ENCODE data around the gene MGMT.

The MGMT gene

DNA sequence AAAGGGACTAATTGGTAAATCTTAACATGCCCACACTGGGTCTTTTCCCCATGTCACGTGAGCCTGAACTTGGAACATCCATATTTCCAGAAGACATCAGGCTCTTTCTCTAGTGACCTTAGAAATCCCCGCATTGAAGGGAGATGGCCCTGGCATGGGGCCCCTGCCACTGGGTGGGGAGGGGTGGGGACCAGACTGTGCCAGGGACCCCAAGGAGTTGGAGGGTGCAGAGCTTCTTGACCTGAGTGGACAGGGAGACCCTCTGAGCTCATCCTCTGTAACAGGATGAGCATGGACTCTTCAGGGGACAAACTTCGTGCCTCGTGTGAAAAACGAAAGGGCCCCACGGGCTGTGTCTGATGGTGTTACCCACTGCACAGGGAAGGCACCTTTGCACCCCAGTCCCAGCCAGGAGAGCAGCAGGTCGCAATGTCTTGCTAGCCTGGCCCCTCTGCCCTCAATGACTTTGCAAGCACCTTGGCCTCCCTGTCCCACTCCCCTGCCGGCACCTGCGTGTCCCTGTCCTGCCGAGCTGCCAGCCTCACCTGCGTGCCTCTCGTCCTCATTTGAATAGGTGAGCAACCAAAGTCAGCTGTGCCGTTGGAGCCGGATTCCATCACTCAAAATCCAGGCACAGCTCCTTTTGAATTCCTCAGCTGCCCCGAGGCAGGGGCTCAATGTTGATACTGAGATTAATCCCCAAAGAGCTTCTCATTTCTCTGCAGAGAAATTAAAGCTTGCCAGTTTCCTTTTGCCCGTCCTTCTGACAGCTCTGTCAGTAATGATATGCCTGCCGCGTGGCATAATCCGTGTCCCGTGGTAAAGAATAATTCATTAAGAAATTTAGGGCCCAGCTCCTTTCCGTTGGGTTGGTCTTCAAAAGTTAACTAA lies 262.1 kb downstream of the MGMT start:
- Histone ChIP-seq H3K4me1 (ENCODE audit: control insufficient read depth, insufficient read depth, low read length, unreplicated experiment) (no peaks in the 10 kb centered on the region), H2AFZ (ENCODE audit: low read length, unreplicated experiment) (no peak overlapping the region)

DNA sequence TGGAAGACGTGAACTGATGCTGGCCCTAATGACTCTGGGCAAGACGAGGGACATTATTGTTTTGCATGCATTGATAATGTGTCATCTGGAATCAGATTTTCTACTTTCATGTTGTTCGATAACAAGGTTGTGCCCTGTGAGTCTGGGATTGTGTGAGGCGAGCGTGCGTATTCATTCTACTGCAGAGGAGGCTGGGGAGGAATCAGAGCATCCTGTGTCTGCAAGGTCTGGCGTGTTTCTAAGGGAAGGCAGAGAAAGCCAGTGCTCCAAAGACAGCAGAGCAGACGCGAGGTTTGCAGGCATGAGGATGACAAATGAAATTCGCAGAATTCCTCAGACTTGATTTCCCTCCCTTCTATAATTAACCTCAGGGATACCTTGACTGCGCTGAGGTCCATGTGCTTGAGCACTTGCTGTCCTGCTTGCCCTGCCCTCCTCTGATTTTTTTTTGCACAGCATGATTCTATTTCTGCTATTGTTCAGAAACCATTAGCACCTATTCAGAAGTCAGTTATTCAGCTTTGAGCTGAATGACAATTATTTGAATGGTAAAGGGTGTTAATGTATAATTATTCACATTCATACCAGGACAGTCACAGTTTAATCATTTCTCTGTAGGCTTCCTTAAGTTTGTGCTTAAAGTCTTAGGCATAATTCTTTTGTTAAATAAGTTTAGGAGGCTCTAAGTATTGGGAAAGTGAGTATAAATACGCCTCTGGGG lies 263.4 kb downstream of the MGMT start:
- no peak overlapping the region for H3K4me3 ChIP-seq (ENCODE audit: low read depth, low read length)
- H3K4me1 ChIP-seq (ENCODE audit: control insufficient read depth, insufficient read depth, low read length, unreplicated experiment), result no peaks in the 10 kb centered on the region
- no peaks in the 10 kb centered on the region for H3K79me2 ChIP-seq (ENCODE audit: control insufficient read depth, insufficient read depth, low read length, unreplicated experiment)
- H3K27me3 ChIP-seq (ENCODE audit: insufficient read depth, low read length), result no peaks in the 10 kb centered on the region
- no peak overlapping the region for H2AFZ ChIP-seq (ENCODE audit: low read length, unreplicated experiment)
- H3K36me3 ChIP-seq (ENCODE audit: insufficient read depth, low read length), result no peaks in the 10 kb centered on the region
- H3K27ac ChIP-seq (ENCODE audit: low read depth, low read length), result no peak overlapping the region

More for the DNA sequence above, 262.1 kb downstream of the MGMT start:
- Histone ChIP-seq H3K27ac (ENCODE audit: low read depth, low read length) (no peak overlapping the region), H3K27me3 (ENCODE audit: insufficient read depth, low read length) (no peaks in the 10 kb centered on the region), H3K79me2 (ENCODE audit: control insufficient read depth, insufficient read depth, low read length, unreplicated experiment) (no peaks in the 10 kb centered on the region), H3K36me3 (ENCODE audit: insufficient read depth, low read length) (no peaks in the 10 kb centered on the region), H3K4me3 (ENCODE audit: low read depth, low read length) (no peak overlapping the region)

DNA sequence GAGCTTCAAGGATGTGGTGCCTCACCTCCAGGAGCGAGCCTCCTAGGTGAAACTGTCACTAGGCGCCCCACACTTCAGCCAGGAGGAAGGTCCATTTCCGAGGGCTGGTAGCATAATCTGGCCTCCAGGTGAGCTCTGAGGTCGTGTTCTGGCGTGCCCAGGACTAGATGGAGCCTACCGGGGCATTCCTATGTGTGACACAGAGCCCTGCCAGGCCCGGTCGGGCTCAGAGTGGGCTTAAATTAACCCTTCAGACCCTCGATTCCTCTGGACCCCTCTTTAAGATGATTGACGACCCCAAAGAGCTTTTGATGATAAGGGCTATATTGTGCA lies 263.9 kb downstream of the MGMT start:
- H3K36me3 ChIP-seq (ENCODE audit: insufficient read depth, low read length), result no peaks in the 10 kb centered on the region
- no peak overlapping the region for H2AFZ ChIP-seq (ENCODE audit: low read length, unreplicated experiment)
- H3K27ac ChIP-seq (ENCODE audit: low read depth, low read length), result no peak overlapping the region
- no peaks in the 10 kb centered on the region for H3K27me3 ChIP-seq (ENCODE audit: insufficient read depth, low read length)
- no peaks in the 10 kb centered on the region for H3K79me2 ChIP-seq (ENCODE audit: control insufficient read depth, insufficient read depth, low read length, unreplicated experiment)
- no peak overlapping the region for H3K4me3 ChIP-seq (ENCODE audit: low read depth, low read length)
- H3K4me1 ChIP-seq (ENCODE audit: control insufficient read depth, insufficient read depth, low read length, unreplicated experiment), result no peaks in the 10 kb centered on the region

DNA sequence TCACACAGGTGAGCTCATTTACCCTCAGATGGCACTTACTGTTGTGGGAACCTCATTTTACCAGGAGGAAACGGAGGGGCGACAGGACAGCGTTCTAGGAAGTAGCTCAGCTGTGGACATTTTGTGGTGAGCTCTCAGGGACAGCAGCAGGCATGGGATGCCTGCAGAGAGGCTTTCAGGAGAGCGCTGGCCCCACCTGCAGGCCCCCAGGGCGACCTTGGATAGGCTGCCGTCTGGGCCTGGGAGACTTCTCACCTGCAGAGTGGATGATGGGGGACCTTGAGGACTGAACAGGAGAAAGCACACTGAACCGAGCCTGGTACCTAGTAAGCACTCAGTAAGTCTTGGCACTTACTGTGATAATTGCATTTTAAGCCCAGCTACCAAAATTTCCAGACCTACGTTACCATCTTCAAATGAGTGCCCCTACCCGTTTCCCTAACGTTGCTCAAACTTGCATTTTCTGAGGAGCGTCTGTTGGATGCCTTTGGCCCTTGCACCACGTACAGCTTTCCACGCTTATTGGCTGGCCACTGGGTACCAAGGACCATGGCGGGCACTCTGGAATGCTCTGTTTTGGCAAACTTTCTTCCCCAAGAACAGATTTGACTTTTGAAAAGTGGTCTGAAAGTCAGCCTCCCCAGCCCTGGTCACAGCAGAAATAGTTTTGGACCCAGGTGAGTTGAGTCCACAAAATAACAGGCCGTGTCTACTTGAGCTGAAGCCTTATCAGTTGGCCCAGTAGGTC lies 273.7 kb downstream of the MGMT start:
- no peak overlapping the region for H3K27ac ChIP-seq (ENCODE audit: low read depth, low read length)
- no peaks in the 10 kb centered on the region for H3K36me3 ChIP-seq (ENCODE audit: insufficient read depth, low read length)
- no peak overlapping the region for H2AFZ ChIP-seq (ENCODE audit: low read length, unreplicated experiment)
- no peak overlapping the region for H3K4me3 ChIP-seq (ENCODE audit: low read depth, low read length)
- no peaks in the 10 kb centered on the region for H3K79me2 ChIP-seq (ENCODE audit: control insufficient read depth, insufficient read depth, low read length, unreplicated experiment)
- H3K4me1 ChIP-seq (ENCODE audit: control insufficient read depth, insufficient read depth, low read length, unreplicated experiment), result no peaks in the 10 kb centered on the region
- no peaks in the 10 kb centered on the region for H3K27me3 ChIP-seq (ENCODE audit: insufficient read depth, low read length)

DNA sequence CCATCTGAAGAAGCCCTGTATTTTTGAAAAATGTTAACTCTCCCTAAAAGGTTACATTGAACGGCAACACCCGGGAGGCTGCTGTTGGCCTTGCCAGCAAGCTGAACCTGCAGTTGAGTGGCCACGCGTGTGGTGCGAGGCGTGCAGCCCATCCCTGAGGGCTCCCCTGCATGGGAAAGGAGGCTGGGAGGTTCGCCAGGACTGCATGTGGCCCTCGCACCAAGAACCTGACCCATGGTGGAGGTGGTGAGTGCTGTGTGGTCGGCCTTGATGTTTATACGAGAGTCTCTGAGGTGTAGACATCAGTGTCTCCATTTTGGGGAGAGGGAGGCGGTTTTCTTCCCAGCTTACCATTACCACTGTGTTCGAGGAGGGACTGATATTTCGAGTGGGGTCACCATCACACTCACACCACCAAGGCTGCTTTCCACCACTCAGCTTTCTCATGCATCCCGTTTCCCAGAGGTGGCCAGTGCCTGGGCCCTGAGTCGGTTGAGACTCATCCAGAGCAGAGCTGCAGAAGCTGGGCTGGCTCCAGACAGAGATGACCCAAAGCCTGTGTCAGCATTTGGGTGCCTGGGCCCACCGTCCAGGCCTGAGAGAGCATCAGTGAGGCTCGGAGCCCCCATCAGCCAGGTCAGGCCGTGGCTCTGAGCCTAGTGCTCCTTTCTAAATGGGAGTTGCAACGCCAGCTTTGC lies 274.4 kb downstream of the MGMT start:
- H3K4me3 ChIP-seq (ENCODE audit: low read depth, low read length), result no peak overlapping the region
- H3K4me1 ChIP-seq (ENCODE audit: control insufficient read depth, insufficient read depth, low read length, unreplicated experiment), result no peaks in the 10 kb centered on the region
- no peaks in the 10 kb centered on the region for H3K79me2 ChIP-seq (ENCODE audit: control insufficient read depth, insufficient read depth, low read length, unreplicated experiment)
- no peak overlapping the region for H2AFZ ChIP-seq (ENCODE audit: low read length, unreplicated experiment)
- H3K27ac ChIP-seq (ENCODE audit: low read depth, low read length), result no peak overlapping the region
- H3K27me3 ChIP-seq (ENCODE audit: insufficient read depth, low read length), result no peaks in the 10 kb centered on the region
- no peaks in the 10 kb centered on the region for H3K36me3 ChIP-seq (ENCODE audit: insufficient read depth, low read length)

DNA sequence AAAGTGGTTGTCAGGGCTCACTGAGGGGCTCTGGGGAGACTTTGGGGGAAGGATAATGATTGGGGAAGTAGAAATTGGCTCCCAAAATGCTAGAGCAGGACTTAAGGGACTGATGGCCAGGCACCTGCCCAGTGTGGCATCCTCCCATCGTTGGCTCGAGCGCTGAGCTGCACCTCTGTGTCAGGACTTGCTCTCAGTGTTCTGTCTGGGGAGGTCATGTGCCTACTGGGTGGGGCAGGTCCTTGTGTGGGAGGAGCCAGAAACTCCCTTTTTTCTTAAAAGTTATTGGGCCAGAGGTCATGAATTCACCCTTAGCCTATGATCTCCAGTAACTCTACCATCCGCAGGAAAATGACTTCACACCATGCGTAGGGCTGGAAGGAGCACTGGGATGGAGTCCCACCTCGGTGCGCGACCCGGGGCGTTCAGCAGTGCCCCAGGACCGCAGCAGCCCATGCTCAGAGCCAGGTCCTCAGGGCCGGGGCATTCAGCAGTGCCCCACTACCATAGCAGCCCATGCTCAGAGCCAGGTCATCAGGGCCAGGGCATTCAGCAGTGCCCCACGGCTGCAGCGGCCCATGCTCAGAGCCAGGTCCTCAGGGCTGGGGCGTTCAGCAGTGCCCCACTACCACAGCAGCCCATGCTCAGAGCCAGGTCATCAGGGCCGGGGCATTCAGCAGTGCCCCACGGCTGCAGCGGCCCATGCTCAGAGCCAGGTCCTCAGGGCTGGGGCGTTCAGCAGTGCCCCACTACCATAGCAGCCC lies 275.1 kb downstream of the MGMT start:
- Histone ChIP-seq H3K4me1 (ENCODE audit: control insufficient read depth, insufficient read depth, low read length, unreplicated experiment) (no peaks in the 10 kb centered on the region), H3K27me3 (ENCODE audit: insufficient read depth, low read length) (no peaks in the 10 kb centered on the region), H2AFZ (ENCODE audit: low read length, unreplicated experiment) (no peak overlapping the region), H3K79me2 (ENCODE audit: control insufficient read depth, insufficient read depth, low read length, unreplicated experiment) (no peaks in the 10 kb centered on the region), H3K36me3 (ENCODE audit: insufficient read depth, low read length) (no peaks in the 10 kb centered on the region), H3K4me3 (ENCODE audit: low read depth, low read length) (no peak overlapping the region), H3K27ac (ENCODE audit: low read depth, low read length) (no peak overlapping the region)

DNA sequence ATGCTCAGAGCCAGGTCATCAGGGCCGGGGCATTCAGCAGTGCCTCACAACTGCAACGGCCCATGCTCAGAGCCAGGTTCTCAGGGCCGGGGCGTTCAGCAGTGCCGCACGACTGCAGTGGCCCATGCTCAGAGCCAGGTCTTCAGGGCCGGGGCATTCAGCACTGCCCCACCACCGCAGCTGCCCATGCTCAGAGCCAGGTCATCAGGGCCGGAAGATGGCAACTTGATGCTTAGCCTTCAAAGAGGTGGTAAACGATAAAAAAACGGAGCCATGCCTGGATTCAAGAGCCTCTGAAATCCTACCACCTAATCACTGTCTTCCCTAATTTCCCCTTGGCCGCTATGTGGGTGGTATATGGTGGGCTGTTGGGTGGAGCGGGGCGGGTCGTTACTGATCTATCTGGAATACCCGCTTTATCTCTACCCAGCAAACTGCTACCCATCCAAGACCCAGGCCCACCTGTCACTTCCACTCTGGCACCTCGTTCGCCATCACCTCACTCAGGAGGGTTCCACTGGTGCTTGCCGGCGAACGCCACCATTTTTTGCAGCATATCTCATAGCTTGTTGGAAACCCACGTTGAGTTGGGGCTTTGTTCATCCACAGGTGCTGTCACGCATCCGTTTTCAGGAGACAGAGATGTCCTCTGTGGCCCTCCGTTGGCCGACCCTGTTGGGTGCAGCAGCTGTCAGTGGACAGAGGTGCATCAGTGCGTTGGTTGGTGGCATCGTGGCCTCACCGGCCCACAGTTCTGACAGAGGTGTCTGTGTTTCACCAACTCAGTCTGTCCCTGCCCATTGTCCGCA lies 275.9 kb downstream of the MGMT start:
- H3K4me1 ChIP-seq (ENCODE audit: control insufficient read depth, insufficient read depth, low read length, unreplicated experiment), result no peaks in the 10 kb centered on the region
- H3K27ac ChIP-seq (ENCODE audit: low read depth, low read length), result no peak overlapping the region
- no peaks in the 10 kb centered on the region for H3K27me3 ChIP-seq (ENCODE audit: insufficient read depth, low read length)
- no peaks in the 10 kb centered on the region for H3K79me2 ChIP-seq (ENCODE audit: control insufficient read depth, insufficient read depth, low read length, unreplicated experiment)
- no peaks in the 10 kb centered on the region for H3K36me3 ChIP-seq (ENCODE audit: insufficient read depth, low read length)
- H2AFZ ChIP-seq (ENCODE audit: low read length, unreplicated experiment), result no peak overlapping the region
- H3K4me3 ChIP-seq (ENCODE audit: low read depth, low read length), result no peak overlapping the region

DNA sequence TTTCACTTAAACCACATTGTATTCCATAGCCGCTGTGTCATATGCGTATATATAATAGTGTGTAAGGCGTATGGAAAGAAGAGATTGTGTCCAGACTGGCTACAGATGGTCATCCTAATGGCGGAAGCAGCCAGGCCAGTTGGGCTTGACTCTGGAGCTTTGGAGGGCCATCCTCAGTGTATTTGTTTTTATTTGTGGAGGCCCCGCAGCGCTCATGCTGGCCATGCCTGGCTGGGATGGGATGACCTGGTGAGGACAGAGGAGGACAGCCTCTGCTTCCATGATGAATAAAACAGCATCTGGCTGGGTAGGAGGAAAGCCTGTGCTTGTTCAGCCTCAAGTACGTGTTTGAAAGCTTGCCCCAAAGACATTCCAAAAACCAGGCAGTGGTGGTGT lies 276.7 kb downstream of the MGMT start:
- H3K4me3 ChIP-seq (ENCODE audit: low read depth, low read length), result no peak overlapping the region
- no peaks in the 10 kb centered on the region for H3K36me3 ChIP-seq (ENCODE audit: insufficient read depth, low read length)

DNA sequence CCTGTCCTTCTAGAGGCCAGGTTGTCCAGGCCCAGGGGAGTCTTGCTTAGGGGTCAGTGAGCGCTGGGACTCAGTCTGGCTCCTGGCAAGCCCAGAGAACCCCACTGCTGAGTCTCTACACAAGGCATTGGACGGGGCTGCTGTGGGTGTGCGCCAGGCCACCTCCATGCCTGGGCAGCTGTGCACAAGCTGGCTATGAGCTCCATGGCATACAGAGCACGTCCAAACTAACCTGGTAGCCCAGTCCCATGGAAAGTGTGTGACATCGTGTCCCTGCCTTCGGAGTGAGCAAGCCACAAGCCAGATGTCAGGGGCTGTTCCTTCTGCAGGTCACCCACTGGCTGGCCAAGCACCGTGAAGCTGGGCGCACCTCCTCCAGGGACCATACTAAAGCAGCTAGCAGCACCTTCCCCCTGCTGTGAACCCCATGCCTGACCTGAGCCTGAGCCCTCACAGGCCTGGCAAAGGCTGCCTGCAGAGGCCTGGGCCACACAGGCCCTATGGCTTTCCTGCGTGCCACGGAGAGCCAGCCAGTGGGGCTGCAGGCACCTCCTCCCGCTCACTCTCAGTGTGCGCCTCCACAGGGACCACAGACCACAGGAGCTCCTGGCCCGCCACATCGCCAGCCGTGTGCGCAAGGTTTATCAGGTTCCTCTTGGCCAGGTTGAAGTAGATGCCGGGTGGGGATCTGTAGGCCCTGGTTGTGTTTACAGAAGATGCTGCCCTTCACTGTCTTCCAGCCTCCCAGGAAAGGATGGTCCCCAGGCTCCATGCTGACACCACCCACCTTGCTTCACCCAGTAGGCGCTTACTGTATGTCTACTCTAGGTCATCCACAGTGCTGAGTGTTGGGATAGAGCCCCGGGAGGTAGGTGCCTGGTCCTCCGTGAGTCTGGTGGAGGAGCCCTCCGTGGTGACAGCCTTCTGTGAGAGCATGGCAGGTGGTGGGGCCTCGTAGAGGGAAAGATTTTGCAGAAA lies 277.4 kb downstream of the MGMT start:
- Histone ChIP-seq H3K36me3 (ENCODE audit: insufficient read depth, low read length) (no peaks in the 10 kb centered on the region), H3K79me2 (ENCODE audit: control insufficient read depth, insufficient read depth, low read length, unreplicated experiment) (no peaks in the 10 kb centered on the region), H3K4me1 (ENCODE audit: control insufficient read depth, insufficient read depth, low read length, unreplicated experiment) (no peaks in the 10 kb centered on the region), H3K4me3 (ENCODE audit: low read depth, low read length) (no peak overlapping the region), H2AFZ (ENCODE audit: low read length, unreplicated experiment) (no peak overlapping the region), H3K27ac (ENCODE audit: low read depth, low read length) (no peak overlapping the region), H3K27me3 (ENCODE audit: insufficient read depth, low read length) (no peaks in the 10 kb centered on the region)

More for the DNA sequence above, 276.7 kb downstream of the MGMT start:
- no peak overlapping the region for H3K27ac ChIP-seq (ENCODE audit: low read depth, low read length)
- H3K27me3 ChIP-seq (ENCODE audit: insufficient read depth, low read length), result no peaks in the 10 kb centered on the region
- no peaks in the 10 kb centered on the region for H3K79me2 ChIP-seq (ENCODE audit: control insufficient read depth, insufficient read depth, low read length, unreplicated experiment)
- no peak overlapping the region for H2AFZ ChIP-seq (ENCODE audit: low read length, unreplicated experiment)
- no peaks in the 10 kb centered on the region for H3K4me1 ChIP-seq (ENCODE audit: control insufficient read depth, insufficient read depth, low read length, unreplicated experiment)

Measured in ACC112 (cell line).